AG04450 (cell line): ENCODE measurements around the gene TCL1B. TPM values are rescaled to one million over a fixed set of nuclear protein-coding genes. Genes with fewer than 3 reads are reported as not detected.
"Not testable (repeated sequence)": the region's sequence is repeated elsewhere in the genome, so short reads cannot be mapped to it uniquely, and the experiment has no call there.

ENCODE experiments used
- CTCF ChIA-PET: fragments of 300-600, 350-600 bp; formaldehyde crosslinking; extraction: SDS; loops from one replicate; lab custom pipeline; 2022; ENCODE audit warnings: antibody characterized with exemption, inconsistent platforms; lab: Charles Lee
- POLR2A ChIA-PET: fragments of 350-600 bp; formaldehyde crosslinking; extraction: SDS; loops from one replicate; lab custom pipeline; 2021; ENCODE audit warnings: antibody characterized with exemption, inconsistent platforms; lab: Yijun Ruan, JAX
- DNase-seq: peaks from one replicate; pipeline ENCODE4 v3.0.0-alpha.2; 2011; ENCODE audit warnings: low read depth, low spot score
- H3K27ac ChIP-seq: one replicate; pipeline ENCODE4 v1.5.1; 2012; ENCODE audit warnings: low read depth, low read length, control low read depth
- H3K27me3 ChIP-seq: one replicate; pipeline ENCODE4 v1.6.0; 2012; ENCODE audit warnings: low read length; ENCODE audit not compliant: control insufficient read depth, insufficient read depth
- H3K4me3 ChIP-seq: 2 replicates; pipeline ENCODE4 v1.5.1; 2011; ENCODE audit warnings: mild to moderate bottlenecking, low read depth, low read length, control low read depth
- H3K9me3 ChIP-seq: 2 replicates; pipeline ENCODE4 v1.5.1; 2012; ENCODE audit warnings: low read length; ENCODE audit not compliant: control insufficient read depth, insufficient read depth
- polyA plus RNA-seq: library from polyadenylated mRNA; depleted of rRNA; stranded (reverse); fragments of >200 nt; gene quantifications from 2 replicates; pipeline ENCODE4 v1.2.3, GENCODE V29; 2011
- TF ChIP-seq, protein P1 (sequence below): IDR thresholded peaks from 2 replicates; pipeline ENCODE4 v1.5.1; 2011; ENCODE audit warnings: low read depth, low read length, control low read depth, inconsistent platforms

The TCL1B gene
- polyA plus RNA-seq, 1 experiment: not detected

DNA sequence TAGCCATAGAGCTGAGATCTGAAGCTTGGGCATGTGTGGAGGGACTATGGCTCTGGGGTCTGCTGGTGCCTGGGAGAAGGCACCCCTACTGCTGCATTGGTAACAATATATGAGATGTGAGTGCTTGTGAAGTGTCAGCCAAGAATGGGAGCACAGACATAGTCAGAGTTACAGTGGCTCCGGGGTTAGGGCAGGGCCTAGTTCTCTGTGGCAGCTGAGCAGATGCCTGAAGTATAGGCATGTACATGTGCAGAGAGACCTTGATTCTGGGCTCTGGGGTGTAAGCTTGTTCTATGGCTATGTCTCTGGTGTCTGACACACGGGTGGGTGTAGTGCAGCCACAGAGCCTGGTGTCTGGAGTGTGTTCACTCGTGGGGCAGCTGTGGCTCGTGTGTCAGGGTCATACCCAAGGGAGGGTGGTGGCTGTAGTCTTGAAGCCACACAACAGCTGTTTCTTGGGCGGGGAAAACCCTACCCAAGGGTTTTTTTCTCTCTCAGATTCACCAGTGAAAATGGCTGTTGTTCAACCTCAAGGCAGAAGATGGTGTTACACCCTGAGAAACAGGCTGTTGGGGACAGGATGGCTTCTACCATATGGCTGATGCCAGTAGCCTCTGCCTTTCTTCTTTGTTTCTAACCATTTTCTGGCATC lies 39.6 kb downstream of the TCL1B start:
- H3K27me3 ChIP-seq: no peaks in the 10 kb centered on the region
- no peak overlapping the region for H3K4me3 ChIP-seq
- TF ChIP-seq, protein P1, sequence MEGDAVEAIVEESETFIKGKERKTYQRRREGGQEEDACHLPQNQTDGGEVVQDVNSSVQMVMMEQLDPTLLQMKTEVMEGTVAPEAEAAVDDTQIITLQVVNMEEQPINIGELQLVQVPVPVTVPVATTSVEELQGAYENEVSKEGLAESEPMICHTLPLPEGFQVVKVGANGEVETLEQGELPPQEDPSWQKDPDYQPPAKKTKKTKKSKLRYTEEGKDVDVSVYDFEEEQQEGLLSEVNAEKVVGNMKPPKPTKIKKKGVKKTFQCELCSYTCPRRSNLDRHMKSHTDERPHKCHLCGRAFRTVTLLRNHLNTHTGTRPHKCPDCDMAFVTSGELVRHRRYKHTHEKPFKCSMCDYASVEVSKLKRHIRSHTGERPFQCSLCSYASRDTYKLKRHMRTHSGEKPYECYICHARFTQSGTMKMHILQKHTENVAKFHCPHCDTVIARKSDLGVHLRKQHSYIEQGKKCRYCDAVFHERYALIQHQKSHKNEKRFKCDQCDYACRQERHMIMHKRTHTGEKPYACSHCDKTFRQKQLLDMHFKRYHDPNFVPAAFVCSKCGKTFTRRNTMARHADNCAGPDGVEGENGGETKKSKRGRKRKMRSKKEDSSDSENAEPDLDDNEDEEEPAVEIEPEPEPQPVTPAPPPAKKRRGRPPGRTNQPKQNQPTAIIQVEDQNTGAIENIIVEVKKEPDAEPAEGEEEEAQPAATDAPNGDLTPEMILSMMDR: no peak
- H3K9me3 ChIP-seq: no peaks in the 10 kb centered on the region
- H3K27ac ChIP-seq: no peak overlapping the region
- CTCF ChIA-PET: no interaction called here
- POLR2A ChIA-PET: no interaction called here
- no peak for DNase-seq

DNA sequence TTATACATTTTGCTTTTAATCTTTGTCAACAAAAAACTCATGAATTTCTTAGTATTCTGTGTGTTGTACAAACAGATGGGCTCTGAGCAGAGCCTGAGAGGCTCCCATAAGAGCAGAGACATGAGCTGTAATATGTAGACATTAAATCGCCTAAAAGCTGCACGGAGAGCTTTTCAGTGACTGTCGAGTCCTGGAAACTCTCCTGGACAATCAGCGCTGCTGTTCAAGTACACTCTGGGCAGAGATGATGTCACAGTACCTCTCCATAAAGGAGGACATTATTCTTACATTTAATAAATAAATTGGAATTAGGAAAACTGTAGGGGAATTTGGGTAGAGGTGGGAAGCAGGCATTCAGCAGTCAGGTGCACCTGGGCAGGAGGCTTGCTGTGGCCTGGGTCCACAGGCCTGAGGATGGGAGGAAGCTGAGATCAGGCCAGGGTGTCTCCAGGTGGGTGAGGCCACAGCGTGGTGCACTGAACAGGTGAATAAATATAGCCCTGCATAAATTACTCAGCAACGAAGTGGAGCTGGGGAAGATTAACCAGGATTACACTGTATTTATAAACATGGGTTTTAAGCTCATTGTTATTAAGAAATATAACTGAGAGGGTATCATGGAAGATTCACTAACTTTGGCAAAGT lies 41.0 kb downstream of the TCL1B start:
- DNase-seq: no peak
- Histone ChIP-seq H3K4me3 (no peak overlapping the region), H3K9me3 (no peaks in the 10 kb centered on the region), H3K27me3 (no peaks in the 10 kb centered on the region), H3K27ac (no peak overlapping the region)
- CTCF ChIA-PET: no interaction called here
- POLR2A ChIA-PET: no interaction called here
- TF ChIP-seq, protein P1: no peak

- DNase-seq, H3K4me3 ChIP-seq, H3K9me3 ChIP-seq, H3K27me3 ChIP-seq, CTCF ChIA-PET, POLR2A ChIA-PET, H3K27ac ChIP-seq: not testable (repeated sequence)
Observed at GRCh38 chr14:95729402-95730028, 43.3 kb downstream of the TCL1B start.

GRCh38 chr14:95730126-95730525 lies 43.9 kb downstream of the TCL1B start:
- no peaks in the 10 kb centered on the region for H3K9me3 ChIP-seq
- ChIA-PET CTCF (no interaction called here), POLR2A (no interaction called here)
- TF ChIP-seq, protein P1: no peak
- no peak for DNase-seq
- H3K27ac ChIP-seq: no peak overlapping the region
- no peaks in the 10 kb centered on the region for H3K27me3 ChIP-seq
- no peak overlapping the region for H3K4me3 ChIP-seq

GRCh38 chr14:95733212-95733611 lies 47.0 kb downstream of the TCL1B start:
- TF ChIP-seq, protein P1: no peak
- no peaks in the 10 kb centered on the region for H3K9me3 ChIP-seq
- no peak overlapping the region for H3K27ac ChIP-seq
- no peak overlapping the region for H3K4me3 ChIP-seq
- no peaks in the 10 kb centered on the region for H3K27me3 ChIP-seq
- CTCF ChIA-PET: no interaction called here
- POLR2A ChIA-PET: no interaction called here
- no peak for DNase-seq
